GM21786 (cell line): Measurements from ENCODE around the gene MNT.

Source experiments
- ATAC-seq: cut with Tn5 transposase; IDR thresholded peaks from one replicate; pipeline ENCODE4 v1.9.1; 2021; ENCODE audit not compliant: unreplicated experiment

MNT gene

GRCh38 chr17:2335726-2336214, 65.1 kb downstream of the MNT start:
- ATAC-seq: no peak
